Measurements from ENCODE around the gene FZD4.

FZD4 gene

GRCh38 chr11:86926975-86927374, 28.2 kb downstream of the FZD4 start:
- H3K36me3 ChIP-seq (ENCODE audit: control insufficient read depth, insufficient read depth, low read length): no peaks in the 10 kb centered on the region
- TF ChIP-seq, protein P1, sequence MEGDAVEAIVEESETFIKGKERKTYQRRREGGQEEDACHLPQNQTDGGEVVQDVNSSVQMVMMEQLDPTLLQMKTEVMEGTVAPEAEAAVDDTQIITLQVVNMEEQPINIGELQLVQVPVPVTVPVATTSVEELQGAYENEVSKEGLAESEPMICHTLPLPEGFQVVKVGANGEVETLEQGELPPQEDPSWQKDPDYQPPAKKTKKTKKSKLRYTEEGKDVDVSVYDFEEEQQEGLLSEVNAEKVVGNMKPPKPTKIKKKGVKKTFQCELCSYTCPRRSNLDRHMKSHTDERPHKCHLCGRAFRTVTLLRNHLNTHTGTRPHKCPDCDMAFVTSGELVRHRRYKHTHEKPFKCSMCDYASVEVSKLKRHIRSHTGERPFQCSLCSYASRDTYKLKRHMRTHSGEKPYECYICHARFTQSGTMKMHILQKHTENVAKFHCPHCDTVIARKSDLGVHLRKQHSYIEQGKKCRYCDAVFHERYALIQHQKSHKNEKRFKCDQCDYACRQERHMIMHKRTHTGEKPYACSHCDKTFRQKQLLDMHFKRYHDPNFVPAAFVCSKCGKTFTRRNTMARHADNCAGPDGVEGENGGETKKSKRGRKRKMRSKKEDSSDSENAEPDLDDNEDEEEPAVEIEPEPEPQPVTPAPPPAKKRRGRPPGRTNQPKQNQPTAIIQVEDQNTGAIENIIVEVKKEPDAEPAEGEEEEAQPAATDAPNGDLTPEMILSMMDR (IDR thresholded peaks at IDR 0.05; ENCODE audit: insufficient read depth, low read length, poor library complexity, severe bottlenecking): no peak
- no peak overlapping the region for H3K4me3 ChIP-seq (replicated peaks; ENCODE audit: low read depth, low read length)
- no peak for DNase-seq (ENCODE audit: extremely low read depth, insufficient read length)
- 0 out of 2 replicates have a peak, but pooled peaks cover 1% of the 10 kb centered on the region for H3K27me3 ChIP-seq (replicated peaks; ENCODE audit: control insufficient read depth, insufficient read depth, low read length)

DNA sequence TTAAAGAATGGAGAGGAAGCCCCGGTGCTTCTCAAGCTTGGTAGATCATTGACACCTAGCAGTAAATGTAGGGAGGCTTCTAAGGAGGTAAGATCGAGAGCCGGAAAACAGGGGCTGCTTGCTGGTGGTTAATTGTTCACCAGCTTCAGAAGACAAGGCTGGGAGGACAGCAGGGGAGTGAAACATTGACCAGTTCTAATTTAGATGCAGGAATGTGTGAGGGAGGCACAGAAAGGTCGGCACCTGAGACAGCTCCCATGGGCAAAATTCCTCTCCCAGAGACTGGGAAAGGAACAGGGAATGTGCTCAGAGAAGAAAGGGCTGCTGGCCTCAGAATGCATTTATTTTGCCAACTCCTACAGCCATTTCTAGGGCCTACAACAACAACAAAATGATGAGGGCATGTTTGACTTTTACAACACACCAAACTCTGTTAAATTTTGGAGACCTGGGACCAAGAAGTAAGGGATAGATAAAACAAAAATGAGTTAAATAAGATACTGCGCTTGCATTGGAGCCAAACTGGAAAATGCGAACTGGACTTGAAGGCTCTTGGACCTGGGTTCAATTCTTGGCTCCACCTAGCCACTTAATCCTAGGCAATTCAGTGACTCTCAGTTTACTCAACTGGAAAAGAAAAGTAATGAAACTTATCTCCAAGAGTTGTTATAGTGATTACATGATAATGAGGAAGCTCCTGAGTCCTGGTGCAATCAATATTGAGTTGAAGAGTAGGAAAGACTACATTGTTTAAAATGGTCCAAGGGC, 31.0 kb downstream of the FZD4 start:
- Histone ChIP-seq H3K27me3 (replicated peaks; ENCODE audit: control insufficient read depth, insufficient read depth, low read length) (0 out of 2 replicates have a peak, but pooled peaks cover 1% of the 10 kb centered on the region), H3K4me3 (replicated peaks; ENCODE audit: low read depth, low read length) (no peak overlapping the region), H3K36me3 (ENCODE audit: control insufficient read depth, insufficient read depth, low read length) (no peaks in the 10 kb centered on the region)
- DNase-seq (ENCODE audit: extremely low read depth, insufficient read length): no peak
- TF ChIP-seq, protein P1 (IDR thresholded peaks at IDR 0.05; ENCODE audit: insufficient read depth, low read length, poor library complexity, severe bottlenecking): no peak

- Histone ChIP-seq H3K4me3 (replicated peaks; ENCODE audit: low read depth, low read length) (no peak overlapping the region), H3K27me3 (replicated peaks; ENCODE audit: control insufficient read depth, insufficient read depth, low read length) (0 out of 2 replicates have a peak, but pooled peaks cover 1% of the 10 kb centered on the region), H3K36me3 (ENCODE audit: control insufficient read depth, insufficient read depth, low read length) (no peaks in the 10 kb centered on the region)
- TF ChIP-seq, protein P1 (IDR thresholded peaks at IDR 0.05; ENCODE audit: insufficient read depth, low read length, poor library complexity, severe bottlenecking): no peak
- no peak for DNase-seq (ENCODE audit: extremely low read depth, insufficient read length)
Measured at GRCh38 chr11:86922225-86922624, 33.0 kb downstream of the FZD4 start.

DNA sequence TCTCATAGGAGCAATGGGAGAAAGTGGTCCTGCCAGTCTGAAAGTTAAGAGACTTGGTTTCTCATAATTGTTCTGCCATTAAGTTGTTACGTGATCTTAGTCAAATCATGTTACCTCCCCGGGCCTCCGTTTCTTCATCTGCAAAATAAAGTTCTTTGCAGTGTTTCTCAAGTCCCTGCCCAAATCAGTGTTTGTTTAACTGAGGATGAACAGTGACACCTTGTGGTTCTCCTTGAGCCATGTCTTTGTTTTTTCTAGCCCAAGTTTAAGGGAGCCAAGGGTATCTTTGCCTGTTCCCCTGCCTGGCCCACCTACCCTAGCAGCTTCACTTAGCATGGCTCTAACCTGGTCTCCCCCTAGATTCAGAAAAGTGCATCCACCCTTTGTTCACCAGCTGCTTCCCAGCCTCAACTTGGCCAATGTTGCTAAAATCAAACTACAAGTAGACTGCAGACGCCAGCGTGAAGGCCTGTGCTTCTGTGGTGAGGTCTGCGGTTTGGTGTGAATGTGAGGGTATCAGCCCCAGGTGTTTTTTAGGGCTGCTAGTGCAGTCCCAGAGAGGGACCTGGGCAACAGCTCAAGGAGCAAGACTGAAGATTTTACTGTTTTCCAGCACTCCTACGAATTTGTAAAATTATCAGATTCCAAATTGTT, 35.5 kb downstream of the FZD4 start:
- no peak overlapping the region for H3K4me3 ChIP-seq (replicated peaks; ENCODE audit: low read depth, low read length)
- no peaks in the 10 kb centered on the region for H3K36me3 ChIP-seq (ENCODE audit: control insufficient read depth, insufficient read depth, low read length)
- peaks cover 1% of the 10 kb centered on the region; the same call in 1 of the 2 replicates for H3K27me3 ChIP-seq (replicated peaks; ENCODE audit: control insufficient read depth, insufficient read depth, low read length)
- no peak for DNase-seq (ENCODE audit: extremely low read depth, insufficient read length)
- TF ChIP-seq, protein P1 (IDR thresholded peaks at IDR 0.05; ENCODE audit: insufficient read depth, low read length, poor library complexity, severe bottlenecking): peak; percentile 56

DNA sequence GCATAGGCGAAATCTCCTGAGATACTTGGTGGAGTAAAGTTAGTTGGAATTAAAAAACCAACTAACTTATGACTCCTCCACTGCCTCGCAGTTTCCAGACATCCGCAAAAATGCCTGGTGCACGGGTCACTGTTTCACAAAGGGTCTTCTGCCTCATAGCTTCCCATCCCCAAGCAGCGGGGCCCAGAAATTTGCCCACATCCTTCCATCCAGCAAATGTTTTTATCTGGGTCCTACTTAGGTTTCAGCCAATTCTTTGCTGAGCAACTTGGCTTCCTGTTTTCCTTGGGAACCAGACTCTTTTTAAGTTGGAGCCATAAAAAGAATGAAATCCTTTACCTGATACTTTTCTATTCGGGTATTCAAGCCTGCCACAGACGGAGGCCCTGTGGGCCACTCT, 36.2 kb downstream of the FZD4 start:
- TF ChIP-seq, protein P1 (IDR thresholded peaks at IDR 0.05; ENCODE audit: insufficient read depth, low read length, poor library complexity, severe bottlenecking): no peak
- Histone ChIP-seq H3K27me3 (replicated peaks; ENCODE audit: control insufficient read depth, insufficient read depth, low read length) (no peaks in the 10 kb centered on the region; the same call in 1 of the 2 replicates), H3K4me3 (replicated peaks; ENCODE audit: low read depth, low read length) (no peak overlapping the region), H3K36me3 (ENCODE audit: control insufficient read depth, insufficient read depth, low read length) (no peaks in the 10 kb centered on the region)
- DNase-seq (ENCODE audit: extremely low read depth, insufficient read length): no peak

Data from GM06990 (cell line).